Measurements from ENCODE around the gene TRAF3IP3. TPM values are rescaled to one million over a fixed set of nuclear protein-coding genes. Genes with fewer than 3 reads are reported as not detected.

The TRAF3IP3 gene
- total and polyA plus RNA-seq, 2 donors (not counting 3 experiments of a cell fraction or from before 2014, with no cell fraction given) = not detected

GRCh38 chr1:209720326-209720725 lies 35.5 kb upstream of the TRAF3IP3 start:
- ChIA-PET CTCF (no interaction called here), POLR2A (no interaction called here)
- Histone ChIP-seq H3K4me3 (replicated peaks in 1 of 3; ENCODE audit: insufficient read depth in 1 of 3, low read depth in 1 of 3, low read length in 3 of 3) (no peak overlapping the region), H2AFZ (ENCODE audit: low read depth, low read length) (no peak overlapping the region), H3K9ac (replicated peaks; ENCODE audit: extremely low read depth, insufficient read depth, low read length) (no peak overlapping the region), H4K20me1 (replicated peaks; ENCODE audit: control insufficient read depth, extremely low read depth, insufficient read depth, low read length) (no peaks in the 10 kb centered on the region), H3K4me2 (ENCODE audit: insufficient read depth, low read length) (no peak overlapping the region), H3K27ac (ENCODE audit: insufficient read depth, low read depth, low read length) (no peak overlapping the region), H3K9me1 (replicated peaks; ENCODE audit: control insufficient read depth, extremely low read depth, insufficient read depth, low read length) (no peaks in the 10 kb centered on the region), H3K27me3 (ENCODE audit: control insufficient read depth in 2 of 2, insufficient read depth in 2 of 2, low read length in 2 of 2) (peaks cover 0 to 5% of the 10 kb centered on the region in 2 experiments), H3K4me1 (ENCODE audit: control insufficient read depth, extremely low read depth, insufficient read depth, low read length) (no peaks in the 10 kb centered on the region), H3K36me3 (ENCODE audit: control insufficient read depth in 2 of 2, extremely low read depth in 1 of 2, insufficient read depth in 2 of 2, low read length in 2 of 2) (no peaks in the 10 kb centered on the region), H3K79me2 (ENCODE audit: control insufficient read depth, insufficient read depth, low read length) (no peaks in the 10 kb centered on the region), H3K9me3 (replicated peaks; ENCODE audit: control insufficient read depth, insufficient read depth, low read length) (no peaks in the 10 kb centered on the region)
- no peak for FAIRE-seq
- dilution Hi-C loops (cut with MboI; ENCODE audit: extremely low pct_ligation_motif_present, low sequenced_read_pairs) = no loop called here
- no TSS peak for BruUV-seq (replicated peaks)
- TF ChIP-seq EZH2 (IDR thresholded peaks at IDR 0.05; ENCODE audit: borderline replicate concordance, low read depth, low read length, severe bottlenecking) (no peak), JUN (IDR thresholded peaks at IDR 0.05; ENCODE audit: borderline replicate concordance, insufficient read depth, insufficient read length, low read depth) (no peak), MYC (IDR thresholded peaks at IDR 0.05; ENCODE audit: low read depth, low read length) (no peak), MAX (IDR thresholded peaks at IDR 0.05; ENCODE audit: insufficient read depth, insufficient read length) (no peak), POLR2A (IDR thresholded peaks at IDR 0.05; ENCODE audit: low read depth, low read length) (no peak), FOS (IDR thresholded peaks at IDR 0.05; ENCODE audit: borderline replicate concordance, insufficient read depth, low read length) (no peak), POLR2AphosphoS5 (IDR thresholded peaks at IDR 0.05; ENCODE audit: insufficient read depth, low read depth, low read length) (no peak), GATA2 (IDR thresholded peaks at IDR 0.05; ENCODE audit: insufficient read depth, insufficient read length, low read depth, low read length) (no peak), CTCF (IDR thresholded peaks at IDR 0.05; ENCODE audit: extremely low read depth in 1 of 2, insufficient read depth in 1 of 2, low read depth in 1 of 2, low read length in 2 of 2) (no peak)
- intact Hi-C loops (cut with micrococcal nuclease) = no loop called here
- no peak for DNase-seq (ENCODE audit: low read depth, low spot score)
